ENCODE measurements around the gene KYNU.

GRCh38 chr2:142974288-142975024, 97.0 kb downstream of the KYNU start:
- TF ChIP-seq RARB (CRISPR knock-in tag; IDR thresholded peaks at IDR 0.05) (no peak), GLIS3 (CRISPR knock-in tag; IDR thresholded peaks at IDR 0.05) (no peak), ZFP3 (CRISPR knock-in tag; IDR thresholded peaks at IDR 0.05) (no peak), POU6F1 (CRISPR knock-in tag; IDR thresholded peaks at IDR 0.05; ENCODE audit: borderline replicate concordance, low read depth) (no peak), CREB5 (CRISPR knock-in tag; IDR thresholded peaks at IDR 0.05; ENCODE audit: low read depth) (no peak), ISL1 (CRISPR knock-in tag; IDR thresholded peaks at IDR 0.05) (no peak), SNAI2 (CRISPR knock-in tag; IDR thresholded peaks at IDR 0.05) (no peak), ZNF565 (CRISPR knock-in tag; conservative IDR thresholded peaks at IDR 0.05; ENCODE audit: low read depth) (no peak), CSDC2 (CRISPR knock-in tag; IDR thresholded peaks at IDR 0.05) (no peak), TOX (CRISPR knock-in tag; IDR thresholded peaks at IDR 0.05; ENCODE audit: borderline replicate concordance) (no peak), ZC3H10 (CRISPR knock-in tag; IDR thresholded peaks at IDR 0.05) (no peak), PATZ1 (CRISPR knock-in tag; IDR thresholded peaks at IDR 0.05; ENCODE audit: borderline replicate concordance) (no peak), TSHZ2 (CRISPR knock-in tag; IDR thresholded peaks at IDR 0.05) (no peak)
